Stimulated activated CD4-positive, alpha-beta T cell treated with anti-CD3 and anti-CD28 coated beads, TNF-alpha, amount 100 ng/mL, for 1 hour (primary cell): ENCODE results near the gene UCN3.

Experiments used
- DNase-seq, 3 donors: peaks; one replicate each; pipeline ENCODE4 v3.0.0-alpha.2; 2020; ENCODE audit warnings: low read depth in 3 of 3, low spot score in 1 of 3

Gene UCN3

GRCh38 chr10:5364890-5365338, at the start of gene UCN3:
Gene UCN3 (plus strand): TSS chr10:5364966. CDS start chr10:5373721, 8,755 bp downstream.
- DNase-seq: no peak

- peak in 2 of 3 donors; percentile 31 to 59 for DNase-seq
These were observed 47.1 kb upstream of the UCN3 start for GRCh38 chr10:5317547-5318107.

- DNase-seq: no peak
These were observed 46.6 kb upstream of the UCN3 start for GRCh38 chr10:5318148-5318547.

GRCh38 chr10:5319863-5320262, 44.9 kb upstream of the UCN3 start:
- no peak for DNase-seq

GRCh38 chr10:5321273-5321672, 43.5 kb upstream of the UCN3 start:
- DNase-seq: no peak

GRCh38 chr10:5323446-5323845, 41.3 kb upstream of the UCN3 start:
- DNase-seq: no peak

GRCh38 chr10:5325076-5325475, 39.7 kb upstream of the UCN3 start:
- no peak for DNase-seq

GRCh38 chr10:5334196-5334880, 30.4 kb upstream of the UCN3 start:
- DNase-seq: no peak

- DNase-seq: no peak
These were observed 26.8 kb upstream of the UCN3 start for GRCh38 chr10:5338010-5338409.

- no peak for DNase-seq
These were observed 21.7 kb upstream of the UCN3 start for GRCh38 chr10:5343092-5343491.

- no peak for DNase-seq
These were observed 21.2 kb upstream of the UCN3 start for GRCh38 chr10:5343561-5343960.

GRCh38 chr10:5343979-5344378, 20.8 kb upstream of the UCN3 start:
- no peak for DNase-seq

- no peak for DNase-seq
These were observed 20.0 kb upstream of the UCN3 start for GRCh38 chr10:5344746-5345145.

GRCh38 chr10:5346881-5347280, 17.9 kb upstream of the UCN3 start:
- DNase-seq: no peak

- DNase-seq: no peak
These were observed 15.4 kb upstream of the UCN3 start for GRCh38 chr10:5349362-5349761.

- DNase-seq: no peak
These were observed 10.7 kb upstream of the UCN3 start for GRCh38 chr10:5354068-5354467.

- DNase-seq: no peak
These were observed 9.0 kb upstream of the UCN3 start for GRCh38 chr10:5355594-5356301.

- DNase-seq: no peak
These were observed 8.4 kb upstream of the UCN3 start for GRCh38 chr10:5356302-5356763.

- DNase-seq: no peak
These were observed 4.3 kb upstream of the UCN3 start for GRCh38 chr10:5360318-5360915.

- DNase-seq: no peak
These were observed 2.8 kb upstream of the UCN3 start for GRCh38 chr10:5361966-5362365.

- DNase-seq: no peak
These were observed 1.9 kb upstream of the UCN3 start for GRCh38 chr10:5362873-5363272.

- DNase-seq: no peak
These were observed 392 bp upstream of the UCN3 start for GRCh38 chr10:5364374-5364773.
